ENCODE measurements around the gene SLC27A3. TPM values are rescaled to one million over a fixed set of nuclear protein-coding genes. Genes with fewer than 3 reads are reported as not detected.
A peak's percentile ranks its signal among the peaks of the same experiment; 100 is the strongest.

The SLC27A3 gene
- total and polyA plus RNA-seq, 10 of the 15 experiments (the other 5 are each of a cell fraction or from before 2014, with no cell fraction given): 2.6 to 18.1 (median 8.3) TPM

DNA sequence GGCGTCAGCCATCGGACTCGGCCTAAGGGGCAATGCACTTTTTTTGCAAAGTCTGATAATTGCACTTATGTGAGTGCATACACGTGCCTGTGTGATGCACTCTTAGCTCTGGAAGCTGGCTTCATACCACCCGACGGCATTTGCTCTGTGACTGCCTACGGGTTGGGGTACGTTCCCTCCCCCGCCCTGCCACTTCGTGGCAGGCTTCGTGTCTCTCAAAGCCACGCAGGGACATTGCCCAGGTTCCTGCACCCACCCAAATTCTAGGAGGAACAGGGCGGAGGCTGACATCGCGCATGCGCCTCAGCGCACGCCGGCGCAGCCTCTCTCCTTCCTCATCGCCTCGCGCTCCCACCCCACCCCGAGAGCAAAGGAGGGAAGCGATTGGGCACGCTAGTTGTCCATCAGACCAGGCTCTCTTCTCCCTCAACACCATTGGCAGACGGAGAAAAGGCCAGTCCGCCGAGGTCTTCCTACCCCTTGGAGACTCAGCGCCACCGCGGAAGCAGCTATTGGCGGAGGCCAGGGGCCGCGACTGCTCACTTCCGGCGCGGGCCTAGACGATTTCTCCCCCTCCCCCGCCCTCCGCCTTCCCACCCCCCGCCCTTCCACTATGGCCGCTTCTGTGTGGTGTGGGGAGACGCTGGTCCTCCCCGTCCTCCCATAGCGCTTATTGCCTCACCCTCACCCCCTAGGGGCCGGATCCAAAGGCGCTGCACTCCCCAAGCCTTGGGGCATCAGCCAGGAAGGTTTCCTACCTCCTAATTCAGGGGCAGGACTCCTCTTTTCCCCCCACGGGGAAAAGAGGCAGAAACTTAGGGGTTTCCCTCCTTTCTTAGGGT lies 47.5 kb upstream of the SLC27A3 start, which contains the start of gene INTS3 (continued):
- peak; percentile 90 for TF ChIP-seq YY1 (IDR thresholded peaks at IDR 0.05; ENCODE audit: low read depth, low read length)
- TF ChIP-seq YBX1 (IDR thresholded peaks at IDR 0.05): no peak
- TF ChIP-seq, protein P1, sequence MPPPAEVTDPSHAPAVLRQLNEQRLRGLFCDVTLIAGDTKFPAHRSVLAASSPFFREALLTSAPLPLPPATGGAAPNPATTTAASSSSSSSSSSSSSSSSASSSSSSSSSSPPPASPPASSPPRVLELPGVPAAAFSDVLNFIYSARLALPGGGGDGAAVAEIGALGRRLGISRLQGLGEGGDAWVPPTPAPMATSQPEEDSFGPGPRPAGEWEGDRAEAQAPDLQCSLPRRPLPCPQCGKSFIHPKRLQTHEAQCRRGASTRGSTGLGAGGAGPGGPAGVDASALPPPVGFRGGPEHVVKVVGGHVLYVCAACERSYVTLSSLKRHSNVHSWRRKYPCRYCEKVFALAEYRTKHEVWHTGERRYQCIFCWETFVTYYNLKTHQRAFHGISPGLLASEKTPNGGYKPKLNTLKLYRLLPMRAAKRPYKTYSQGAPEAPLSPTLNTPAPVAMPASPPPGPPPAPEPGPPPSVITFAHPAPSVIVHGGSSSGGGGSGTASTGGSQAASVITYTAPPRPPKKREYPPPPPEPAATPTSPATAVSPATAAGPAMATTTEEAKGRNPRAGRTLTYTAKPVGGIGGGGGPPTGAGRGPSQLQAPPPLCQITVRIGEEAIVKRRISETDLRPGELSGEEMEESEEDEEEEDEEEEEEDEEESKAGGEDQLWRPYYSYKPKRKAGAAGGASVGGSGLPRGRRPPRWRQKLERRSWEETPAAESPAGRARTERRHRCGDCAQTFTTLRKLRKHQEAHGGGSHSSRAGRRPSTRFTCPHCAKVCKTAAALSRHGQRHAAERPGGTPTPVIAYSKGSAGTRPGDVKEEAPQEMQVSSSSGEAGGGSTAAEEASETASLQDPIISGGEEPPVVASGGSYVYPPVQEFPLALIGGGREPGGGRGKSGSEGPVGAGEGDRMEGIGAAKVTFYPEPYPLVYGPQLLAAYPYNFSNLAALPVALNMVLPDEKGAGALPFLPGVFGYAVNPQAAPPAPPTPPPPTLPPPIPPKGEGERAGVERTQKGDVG (CRISPR knock-in tag; IDR thresholded peaks at IDR 0.05): no peak
- no peak for TF ChIP-seq NR2F1 (conservative IDR thresholded peaks at IDR 0.05)
- TF ChIP-seq, protein P2, sequence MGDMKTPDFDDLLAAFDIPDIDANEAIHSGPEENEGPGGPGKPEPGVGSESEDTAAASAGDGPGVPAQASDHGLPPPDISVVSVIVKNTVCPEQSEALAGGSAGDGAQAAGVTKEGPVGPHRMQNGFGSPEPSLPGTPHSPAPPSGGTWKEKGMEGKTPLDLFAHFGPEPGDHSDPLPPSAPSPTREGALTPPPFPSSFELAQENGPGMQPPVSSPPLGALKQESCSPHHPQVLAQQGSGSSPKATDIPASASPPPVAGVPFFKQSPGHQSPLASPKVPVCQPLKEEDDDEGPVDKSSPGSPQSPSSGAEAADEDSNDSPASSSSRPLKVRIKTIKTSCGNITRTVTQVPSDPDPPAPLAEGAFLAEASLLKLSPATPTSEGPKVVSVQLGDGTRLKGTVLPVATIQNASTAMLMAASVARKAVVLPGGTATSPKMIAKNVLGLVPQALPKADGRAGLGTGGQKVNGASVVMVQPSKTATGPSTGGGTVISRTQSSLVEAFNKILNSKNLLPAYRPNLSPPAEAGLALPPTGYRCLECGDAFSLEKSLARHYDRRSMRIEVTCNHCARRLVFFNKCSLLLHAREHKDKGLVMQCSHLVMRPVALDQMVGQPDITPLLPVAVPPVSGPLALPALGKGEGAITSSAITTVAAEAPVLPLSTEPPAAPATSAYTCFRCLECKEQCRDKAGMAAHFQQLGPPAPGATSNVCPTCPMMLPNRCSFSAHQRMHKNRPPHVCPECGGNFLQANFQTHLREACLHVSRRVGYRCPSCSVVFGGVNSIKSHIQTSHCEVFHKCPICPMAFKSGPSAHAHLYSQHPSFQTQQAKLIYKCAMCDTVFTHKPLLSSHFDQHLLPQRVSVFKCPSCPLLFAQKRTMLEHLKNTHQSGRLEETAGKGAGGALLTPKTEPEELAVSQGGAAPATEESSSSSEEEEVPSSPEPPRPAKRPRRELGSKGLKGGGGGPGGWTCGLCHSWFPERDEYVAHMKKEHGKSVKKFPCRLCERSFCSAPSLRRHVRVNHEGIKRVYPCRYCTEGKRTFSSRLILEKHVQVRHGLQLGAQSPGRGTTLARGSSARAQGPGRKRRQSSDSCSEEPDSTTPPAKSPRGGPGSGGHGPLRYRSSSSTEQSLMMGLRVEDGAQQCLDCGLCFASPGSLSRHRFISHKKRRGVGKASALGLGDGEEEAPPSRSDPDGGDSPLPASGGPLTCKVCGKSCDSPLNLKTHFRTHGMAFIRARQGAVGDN (IDR thresholded peaks at IDR 0.05): peak; percentile 95
- no peak for TF ChIP-seq ZNF217 (IDR thresholded peaks at IDR 0.05)
- TF ChIP-seq, protein P3, sequence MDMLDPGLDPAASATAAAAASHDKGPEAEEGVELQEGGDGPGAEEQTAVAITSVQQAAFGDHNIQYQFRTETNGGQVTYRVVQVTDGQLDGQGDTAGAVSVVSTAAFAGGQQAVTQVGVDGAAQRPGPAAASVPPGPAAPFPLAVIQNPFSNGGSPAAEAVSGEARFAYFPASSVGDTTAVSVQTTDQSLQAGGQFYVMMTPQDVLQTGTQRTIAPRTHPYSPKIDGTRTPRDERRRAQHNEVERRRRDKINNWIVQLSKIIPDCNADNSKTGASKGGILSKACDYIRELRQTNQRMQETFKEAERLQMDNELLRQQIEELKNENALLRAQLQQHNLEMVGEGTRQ (IDR thresholded peaks at IDR 0.05; ENCODE audit: borderline replicate concordance, low read depth, low read length): no peak
- 0 out of 2 replicates have a peak, but pooled peaks have one; percentile 57 for TF ChIP-seq RB1 (IDR thresholded peaks at IDR 0.05; ENCODE audit: borderline replicate concordance)
- no peak for TF ChIP-seq ZNF274 (IDR thresholded peaks at IDR 0.05; ENCODE audit: insufficient read depth, insufficient read length)
- TF ChIP-seq, protein P4, sequence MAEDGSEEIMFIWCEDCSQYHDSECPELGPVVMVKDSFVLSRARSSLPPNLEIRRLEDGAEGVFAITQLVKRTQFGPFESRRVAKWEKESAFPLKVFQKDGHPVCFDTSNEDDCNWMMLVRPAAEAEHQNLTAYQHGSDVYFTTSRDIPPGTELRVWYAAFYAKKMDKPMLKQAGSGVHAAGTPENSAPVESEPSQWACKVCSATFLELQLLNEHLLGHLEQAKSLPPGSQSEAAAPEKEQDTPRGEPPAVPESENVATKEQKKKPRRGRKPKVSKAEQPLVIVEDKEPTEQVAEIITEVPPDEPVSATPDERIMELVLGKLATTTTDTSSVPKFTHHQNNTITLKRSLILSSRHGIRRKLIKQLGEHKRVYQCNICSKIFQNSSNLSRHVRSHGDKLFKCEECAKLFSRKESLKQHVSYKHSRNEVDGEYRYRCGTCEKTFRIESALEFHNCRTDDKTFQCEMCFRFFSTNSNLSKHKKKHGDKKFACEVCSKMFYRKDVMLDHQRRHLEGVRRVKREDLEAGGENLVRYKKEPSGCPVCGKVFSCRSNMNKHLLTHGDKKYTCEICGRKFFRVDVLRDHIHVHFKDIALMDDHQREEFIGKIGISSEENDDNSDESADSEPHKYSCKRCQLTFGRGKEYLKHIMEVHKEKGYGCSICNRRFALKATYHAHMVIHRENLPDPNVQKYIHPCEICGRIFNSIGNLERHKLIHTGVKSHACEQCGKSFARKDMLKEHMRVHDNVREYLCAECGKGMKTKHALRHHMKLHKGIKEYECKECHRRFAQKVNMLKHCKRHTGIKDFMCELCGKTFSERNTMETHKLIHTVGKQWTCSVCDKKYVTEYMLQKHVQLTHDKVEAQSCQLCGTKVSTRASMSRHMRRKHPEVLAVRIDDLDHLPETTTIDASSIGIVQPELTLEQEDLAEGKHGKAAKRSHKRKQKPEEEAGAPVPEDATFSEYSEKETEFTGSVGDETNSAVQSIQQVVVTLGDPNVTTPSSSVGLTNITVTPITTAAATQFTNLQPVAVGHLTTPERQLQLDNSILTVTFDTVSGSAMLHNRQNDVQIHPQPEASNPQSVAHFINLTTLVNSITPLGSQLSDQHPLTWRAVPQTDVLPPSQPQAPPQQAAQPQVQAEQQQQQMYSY (CRISPR knock-in tag; IDR thresholded peaks at IDR 0.05): no peak
- TF ChIP-seq, protein P5, sequence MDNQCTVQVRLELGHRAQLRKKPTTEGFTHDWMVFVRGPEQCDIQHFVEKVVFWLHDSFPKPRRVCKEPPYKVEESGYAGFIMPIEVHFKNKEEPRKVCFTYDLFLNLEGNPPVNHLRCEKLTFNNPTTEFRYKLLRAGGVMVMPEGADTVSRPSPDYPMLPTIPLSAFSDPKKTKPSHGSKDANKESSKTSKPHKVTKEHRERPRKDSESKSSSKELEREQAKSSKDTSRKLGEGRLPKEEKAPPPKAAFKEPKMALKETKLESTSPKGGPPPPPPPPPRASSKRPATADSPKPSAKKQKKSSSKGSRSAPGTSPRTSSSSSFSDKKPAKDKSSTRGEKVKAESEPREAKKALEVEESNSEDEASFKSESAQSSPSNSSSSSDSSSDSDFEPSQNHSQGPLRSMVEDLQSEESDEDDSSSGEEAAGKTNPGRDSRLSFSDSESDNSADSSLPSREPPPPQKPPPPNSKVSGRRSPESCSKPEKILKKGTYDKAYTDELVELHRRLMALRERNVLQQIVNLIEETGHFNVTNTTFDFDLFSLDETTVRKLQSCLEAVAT (IDR thresholded peaks at IDR 0.05): peak; percentile 73; the same call in 1 of the 2 replicates
- TF ChIP-seq STAT3 (IDR thresholded peaks at IDR 0.05; ENCODE audit: low read depth, low read length): no peak
- TF ChIP-seq CREM (IDR thresholded peaks at IDR 0.05; ENCODE audit: low read depth): peak; percentile 75
- TF ChIP-seq NR2C1 (IDR thresholded peaks at IDR 0.05): no peak
- TF ChIP-seq, protein P6, sequence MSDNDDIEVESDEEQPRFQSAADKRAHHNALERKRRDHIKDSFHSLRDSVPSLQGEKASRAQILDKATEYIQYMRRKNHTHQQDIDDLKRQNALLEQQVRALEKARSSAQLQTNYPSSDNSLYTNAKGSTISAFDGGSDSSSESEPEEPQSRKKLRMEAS (IDR thresholded peaks at IDR 0.05; ENCODE audit: low read depth, low read length): peak; percentile 87

Measured in GM12878 (cell line).